Gastroesophageal sphincter (tissue), 3 donors: ENCODE results near the gene MED28.

Source experiments
- EP300 ChIP-seq: sonication (generic); formaldehyde crosslinking; IDR thresholded peaks from one replicate; pipeline ENCODE4 v1.6.1; 2017; ENCODE audit warnings: antibody characterized with exemption, mild to moderate bottlenecking
- POLR2A ChIP-seq, 2 donors: fragments of 450-650 bp; IDR thresholded peaks; one replicate each; pipeline ENCODE4 v1.6.1; 2017; ENCODE audit warnings: antibody characterized with exemption in 2 of 2, mild to moderate bottlenecking in 2 of 2, moderate library complexity in 1 of 2
- POLR2AphosphoS5 ChIP-seq: sonication (generic); formaldehyde crosslinking; IDR thresholded peaks from one replicate; pipeline ENCODE4 v1.6.1; 2017; ENCODE audit warnings: antibody characterized with exemption
- TF ChIP-seq, protein P1 (sequence below), 4 experiments: fragments of 200-600 bp in 2 of 4; fragments of 450-650 bp in 2 of 4; sonication (generic) in 1 of 4; IDR thresholded peaks; one replicate each; pipeline ENCODE4 v1.5.1; 2017 to 2019; ENCODE audit warnings: antibody characterized with exemption in 4 of 4, mild to moderate bottlenecking in 2 of 4, moderate library complexity in 2 of 4

DNA sequence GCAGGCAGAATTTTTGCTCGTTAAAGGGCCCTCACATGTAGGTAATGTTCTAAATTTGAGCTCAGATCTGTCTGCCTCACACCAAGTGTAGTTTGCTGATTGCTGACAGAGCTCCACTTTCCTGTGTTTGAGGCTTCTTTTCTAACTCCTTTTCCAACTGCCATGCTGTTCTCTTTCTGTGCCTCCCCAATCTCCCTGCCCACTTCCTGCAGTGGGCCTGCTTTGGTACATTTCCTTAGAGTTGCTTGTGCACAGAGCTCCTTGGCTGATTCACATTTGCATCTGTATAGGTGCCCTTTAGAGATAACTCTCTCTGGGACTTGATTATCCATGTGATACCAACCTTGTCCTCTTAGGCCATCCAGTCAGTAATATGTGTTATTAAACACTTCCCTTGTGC lies 4.5 kb downstream of the MED28 start:
- TF ChIP-seq POLR2AphosphoS5 (no peak), POLR2A (IDR thresholded peaks at IDR 0.05) (no peak), EP300 (no peak)
- TF ChIP-seq, protein P1, sequence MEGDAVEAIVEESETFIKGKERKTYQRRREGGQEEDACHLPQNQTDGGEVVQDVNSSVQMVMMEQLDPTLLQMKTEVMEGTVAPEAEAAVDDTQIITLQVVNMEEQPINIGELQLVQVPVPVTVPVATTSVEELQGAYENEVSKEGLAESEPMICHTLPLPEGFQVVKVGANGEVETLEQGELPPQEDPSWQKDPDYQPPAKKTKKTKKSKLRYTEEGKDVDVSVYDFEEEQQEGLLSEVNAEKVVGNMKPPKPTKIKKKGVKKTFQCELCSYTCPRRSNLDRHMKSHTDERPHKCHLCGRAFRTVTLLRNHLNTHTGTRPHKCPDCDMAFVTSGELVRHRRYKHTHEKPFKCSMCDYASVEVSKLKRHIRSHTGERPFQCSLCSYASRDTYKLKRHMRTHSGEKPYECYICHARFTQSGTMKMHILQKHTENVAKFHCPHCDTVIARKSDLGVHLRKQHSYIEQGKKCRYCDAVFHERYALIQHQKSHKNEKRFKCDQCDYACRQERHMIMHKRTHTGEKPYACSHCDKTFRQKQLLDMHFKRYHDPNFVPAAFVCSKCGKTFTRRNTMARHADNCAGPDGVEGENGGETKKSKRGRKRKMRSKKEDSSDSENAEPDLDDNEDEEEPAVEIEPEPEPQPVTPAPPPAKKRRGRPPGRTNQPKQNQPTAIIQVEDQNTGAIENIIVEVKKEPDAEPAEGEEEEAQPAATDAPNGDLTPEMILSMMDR (IDR thresholded peaks at IDR 0.05) = no peak
